AG09319 (cell line): Measurements from ENCODE around the gene PRM2.

Source experiments
- DNase-seq: peaks from one replicate; pipeline ENCODE4 v3.0.0-alpha.2; 2010; ENCODE audit warnings: low read depth; ENCODE audit errors: extremely low read depth
- CTCF ChIP-seq: IDR thresholded peaks from 2 replicates; pipeline ENCODE4 v1.5.1; 2011; ENCODE audit warnings: low read depth, mild to moderate bottlenecking, inconsistent platforms, low read length, moderate library complexity

Gene PRM2

GRCh38 chr16:11280616-11281522, 4.6 kb upstream of the PRM2 start, which contains the start of gene PRM1:
Gene PRM1, minus strand, starts transcription at chr16:11281330. Its CDS starts 92 bp downstream, at chr16:11281238.
- DNase-seq, result no peak

GRCh38 chr16:11278681-11279628, 2.7 kb upstream of the PRM2 start:
- no peak for TF ChIP-seq CTCF
- no peak for DNase-seq

More at GRCh38 chr16:11280616-11281522, 4.6 kb upstream of the PRM2 start, which contains the start of gene PRM1:
- TF ChIP-seq CTCF, result no peak

GRCh38 chr16:11277607-11278337, 1.5 kb upstream of the PRM2 start:
- TF ChIP-seq CTCF, result no peak
- no peak for DNase-seq

DNA sequence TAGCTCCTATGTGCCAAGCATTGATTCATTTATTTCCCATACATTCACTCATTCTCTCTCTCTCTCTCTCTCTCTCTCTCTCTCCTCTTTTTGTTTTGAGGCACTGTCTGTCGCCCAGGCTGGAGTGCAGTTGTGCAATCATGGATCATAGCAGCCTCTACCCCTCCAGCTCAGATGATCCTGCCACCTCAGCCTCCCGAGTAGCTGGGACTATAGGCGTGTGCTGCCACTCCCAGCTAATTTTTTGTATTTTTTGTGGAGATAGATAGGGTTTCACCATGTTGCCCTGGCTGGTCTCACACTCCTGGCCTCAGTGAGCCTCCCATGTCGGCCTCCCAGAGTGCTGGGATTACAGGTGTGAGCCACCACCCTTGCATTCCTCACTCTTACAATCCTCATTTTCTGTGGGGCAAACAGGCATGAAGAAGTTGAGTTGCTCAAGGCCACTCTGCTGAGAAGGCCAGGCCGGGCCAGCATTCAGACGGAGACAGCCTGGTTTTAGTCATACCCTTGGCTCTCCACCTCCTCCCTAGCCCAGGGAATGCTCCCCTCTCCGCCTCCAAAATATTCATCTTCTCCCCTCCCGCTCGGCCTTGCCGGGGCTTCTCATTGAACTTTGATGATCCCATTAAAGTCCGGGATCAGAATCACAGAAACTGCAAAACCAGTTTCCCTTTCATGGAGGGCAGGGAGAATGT, 765 bp upstream of the PRM2 start:
- DNase-seq, result no peak

GRCh38 chr16:11274964-11275363, 1.3 kb downstream of the PRM2 start:
- no peak for TF ChIP-seq CTCF
- DNase-seq, result no peak

More for the DNA sequence above, 765 bp upstream of the PRM2 start:
- TF ChIP-seq CTCF, result no peak

- TF ChIP-seq CTCF, result no peak
- no peak for DNase-seq
These were observed 2.5 kb downstream of the PRM2 start for GRCh38 chr16:11273721-11274324.
